K562 (cell line): ENCODE data around the gene TANGO6. TPM values are rescaled to one million over a fixed set of nuclear protein-coding genes. Genes with fewer than 3 reads are reported as not detected.

Experiments
- CAMTA2 ChIP-seq: fragments of 250-450 bp; sonication (Bioruptor Pico); conservative IDR thresholded peaks from 2 replicates; pipeline ENCODE4 v1.5.1; 2022
- JUN ChIP-seq, 2 experiments: sonication (generic) in 1 of 2; formaldehyde crosslinking in 1 of 2; IDR thresholded peaks; 2 replicates each; pipeline versions ENCODE4 v1.6.1 to v1.8.0; 2012 to 2022; ENCODE audit warnings: borderline replicate concordance in 2 of 2, mild to moderate bottlenecking in 2 of 2, improper control_type of control experiment in 1 of 2, low read depth in 1 of 2, low read length in 1 of 2, missing genetic modification reagents in 1 of 2
- MGA ChIP-seq: fragments of 450-650 bp; IDR thresholded peaks from 2 replicates; pipeline ENCODE4 v1.6.1; 2016; ENCODE audit warnings: mild to moderate bottlenecking, moderate library complexity
- MYBL2 ChIP-seq, 2 experiments: fragments of 450-650 bp in 1 of 2; sonication (generic) in 1 of 2; formaldehyde crosslinking in 1 of 2; IDR thresholded peaks; 2 replicates each; pipeline versions ENCODE4 v1.6.1 to v1.8.1; 2017 to 2022; ENCODE audit warnings: borderline replicate concordance in 1 of 2, inconsistent platforms in 1 of 2, low read depth in 1 of 2, mild to moderate bottlenecking in 1 of 2, missing genetic modification reagents in 1 of 2, moderate library complexity in 1 of 2
- ZBTB1 ChIP-seq: sonication (generic); formaldehyde crosslinking; IDR thresholded peaks from 2 replicates; pipeline ENCODE4 v1.8.1; 2023; ENCODE audit warnings: missing genetic modification reagents, low read depth, mild to moderate bottlenecking, borderline replicate concordance
- ZBTB7A ChIP-seq: IDR thresholded peaks from 2 replicates; pipeline ENCODE4 v1.6.1; 2011; ENCODE audit warnings: low read depth, mild to moderate bottlenecking, low read length, moderate library complexity, borderline replicate concordance; ENCODE audit not compliant: control insufficient read depth
- ZNF217 ChIP-seq: sonication (generic); formaldehyde crosslinking; IDR thresholded peaks from 2 replicates; pipeline ENCODE4 v1.8.0; 2022; ENCODE audit warnings: mild to moderate bottlenecking, missing genetic modification reagents
- ZNF518B ChIP-seq: fragments of 250-450 bp; sonication (Bioruptor Pico); IDR thresholded peaks from 2 replicates; pipeline ENCODE4 v1.5.0; 2021; ENCODE audit warnings: mild to moderate bottlenecking, moderate library complexity
- ZNF717 ChIP-seq: fragments of 250-450 bp; sonication (Bioruptor Pico); IDR thresholded peaks from 2 replicates; pipeline ENCODE4 v1.5.0; 2021
- polyA plus RNA-seq, 8 experiments: library from polyadenylated mRNA; depleted of rRNA in 4 of 8; stranded (reverse) in 5 of 8; unstranded in 3 of 8; fragments of >200 nt; fragmentation: Nextera tagmentation in 2 of 8; fragmentation: Illumina TruSeq in 1 of 8; extraction: Ambion mirVana in 2 of 8; extraction: Trizol in 1 of 8; gene quantifications; 2 replicates each; pipeline versions ENCODE4 v1.2.1 to v1.2.3, GENCODE V29; 2011 to 2014; ENCODE audit warnings: inconsistent platforms in 1 of 8, missing spikeins in 1 of 8
- total RNA-seq, 7 experiments: library from RNA; depleted of rRNA in 6 of 7; stranded (reverse); fragments of >200 nt in 6 of 7; fragmentation: Illumina TruSeq in 2 of 7; extraction: Trizol in 2 of 7; gene quantifications; 2 replicates each; pipeline versions ENCODE4 v1.2.1 to v1.2.3, GENCODE V29; 2011 to 2021; ENCODE audit warnings: low replicate concordance in 1 of 7

The TANGO6 gene
- total and polyA plus RNA-seq, 9 of the 15 experiments (the other 6 are each of a cell fraction or from before 2014, with no cell fraction given): 1.6 to 15.2 (median 9.6) TPM

GRCh38 chr16:69132424-69133252, 289.3 kb downstream of the TANGO6 start, which contains the start of the genes CHTF8 and UTP4 (continued):
- TF ChIP-seq MGA (no peak), ZNF217 (CRISPR knock-in tag) (no peak), CAMTA2 (CRISPR knock-in tag) (no peak), JUN (IDR thresholded peaks at IDR 0.05; ENCODE audit: borderline replicate concordance, low read depth, low read length) (peak; percentile 15; the same call in 1 of the 2 replicates), JUN (CRISPR knock-in tag; IDR thresholded peaks at IDR 0.05; ENCODE audit: borderline replicate concordance) (no peak), MYBL2 (IDR thresholded peaks at IDR 0.05; ENCODE audit: low read depth) (no peak), MYBL2 (CRISPR knock-in tag; IDR thresholded peaks at IDR 0.05; ENCODE audit: borderline replicate concordance) (no peak), ZBTB1 (CRISPR knock-in tag) (no peak), ZBTB7A (peak; percentile 61; the same call in 1 of the 2 replicates), ZNF518B (CRISPR knock-in tag) (no peak), ZNF717 (no peak)
